IMR-90 (cell line): Measurements from ENCODE around the gene APOC4. TPM values are rescaled to one million over a fixed set of nuclear protein-coding genes. Genes with fewer than 3 reads are reported as not detected.

Experiments used
- ATAC-seq: fragments of 200-7000 bp; cut with Tn5 transposase; 2 replicates; pipeline ENCODE4 v1.9.1; 2020; ENCODE audit warnings: low read depth, mild to moderate bottlenecking, moderate library complexity
- BruUV-seq: library from RNA; stranded (reverse); fragments of 400-500 nt; replicated peaks from 2 replicates; lab custom pipeline; 2021; lab: Mats Ljungman, UMichigan
- CTCF ChIA-PET: fragments of 300-600 bp; formaldehyde crosslinking; extraction: SDS; loops from one replicate; lab custom pipeline; 2021; ENCODE audit warnings: antibody characterized with exemption; lab: Yijun Ruan, JAX
- POLR2A ChIA-PET: fragments of 300-600 bp; sonication (Branson Sonifier 250); formaldehyde crosslinking; loops from one replicate; lab custom pipeline; 2022; ENCODE audit warnings: antibody characterized with exemption; ENCODE audit not compliant: unreplicated experiment; lab: Charles Lee
- DNase-seq: peaks from one replicate; pipeline ENCODE4 v3.0.0; 2013
- H2AFZ ChIP-seq: replicated peaks from 2 replicates; pipeline ENCODE3; 2013; ENCODE audit warnings: low read length, mild to moderate bottlenecking; ENCODE audit not compliant: poor library complexity
- H2AK5ac ChIP-seq: 2 replicates; pipeline ENCODE4 v1.6.1; 2013; ENCODE audit warnings: low read depth, low read length, inconsistent platforms
- H2AK9ac ChIP-seq: replicated peaks from 2 replicates; pipeline ENCODE3; 2013; ENCODE audit warnings: mild to moderate bottlenecking, low read depth, low read length, moderate library complexity; ENCODE audit not compliant: poor library complexity
- H2BK120ac ChIP-seq: 2 replicates; pipeline ENCODE4 v1.6.1; 2013; ENCODE audit warnings: low read depth, low read length, inconsistent platforms
- H2BK15ac ChIP-seq: 3 replicates; pipeline ENCODE4 v1.6.1; 2013; ENCODE audit warnings: low read depth, low read length, inconsistent platforms
- H2BK20ac ChIP-seq: 2 replicates; pipeline ENCODE4 v1.6.1; 2013; ENCODE audit warnings: low read depth, mild to moderate bottlenecking, inconsistent platforms, low read length, moderate library complexity
- H2BK5ac ChIP-seq: 2 replicates; pipeline ENCODE4 v1.6.1; 2013; ENCODE audit warnings: mild to moderate bottlenecking, low read depth, low read length, inconsistent platforms; ENCODE audit not compliant: poor library complexity, severe bottlenecking
- H3K14ac ChIP-seq: replicated peaks from 2 replicates; pipeline ENCODE4 v1.6.1; 2013; ENCODE audit warnings: low read depth, low read length, inconsistent platforms
- H3K18ac ChIP-seq: 2 replicates; pipeline ENCODE4 v1.6.1; 2013; ENCODE audit warnings: low read depth, low read length, control low read depth
- H3K23ac ChIP-seq: 2 replicates; pipeline ENCODE4 v1.6.1; 2013; ENCODE audit warnings: low read depth, low read length, inconsistent platforms
- H3K27ac ChIP-seq: 2 replicates; pipeline ENCODE4 v1.5.1; 2013; ENCODE audit warnings: mild to moderate bottlenecking, control low read depth, low read length; ENCODE audit not compliant: insufficient read depth
- H3K27me3 ChIP-seq: 2 replicates; pipeline ENCODE4 v1.6.1; 2013; ENCODE audit warnings: low read length; ENCODE audit not compliant: control insufficient read depth, insufficient read depth
- H3K36me3 ChIP-seq: 2 replicates; pipeline ENCODE4 v1.6.1; 2013; ENCODE audit warnings: low read length, mixed read lengths; ENCODE audit not compliant: control insufficient read depth, insufficient read depth
- H3K4ac ChIP-seq: 2 replicates; pipeline ENCODE4 v1.6.1; 2013; ENCODE audit warnings: low read depth, low read length, inconsistent platforms
- H3K4me1 ChIP-seq: 2 replicates; pipeline ENCODE4 v1.6.1; 2013; ENCODE audit warnings: low read length, mixed read lengths; ENCODE audit not compliant: control insufficient read depth, insufficient read depth
- H3K4me2 ChIP-seq: 2 replicates; pipeline ENCODE4 v1.6.1; 2013; ENCODE audit warnings: low read depth, mild to moderate bottlenecking, control low read depth, low read length, moderate library complexity
- H3K4me3 ChIP-seq: 2 replicates; pipeline ENCODE4 v1.5.1; 2013; ENCODE audit warnings: low read depth, mild to moderate bottlenecking, control low read depth, low read length, moderate library complexity; ENCODE audit not compliant: insufficient read depth
- H3K56ac ChIP-seq: 2 replicates; pipeline ENCODE4 v1.6.1; 2013; ENCODE audit warnings: low read length, inconsistent platforms; ENCODE audit not compliant: insufficient read depth; ENCODE audit errors: extremely low read depth
- H3K79me1 ChIP-seq, 2 experiments: 2 replicates each; pipeline ENCODE4 v1.6.1; 2013; ENCODE audit warnings: low read length in 2 of 2, inconsistent platforms in 1 of 2, low read depth in 1 of 2
- H3K9ac ChIP-seq: 2 replicates; pipeline ENCODE4 v1.6.1; 2013; ENCODE audit warnings: low read depth, low read length, control low read depth
- H3K9me1 ChIP-seq: 2 replicates; pipeline ENCODE4 v1.6.1; 2013; ENCODE audit warnings: low read length, inconsistent platforms; ENCODE audit not compliant: insufficient read depth
- H3K9me3 ChIP-seq: 2 replicates; pipeline ENCODE4 v1.6.1; 2013; ENCODE audit warnings: low read length; ENCODE audit not compliant: control insufficient read depth, insufficient read depth
- H4K20me1 ChIP-seq: 2 replicates; pipeline ENCODE4 v1.6.1; 2013; ENCODE audit warnings: low read length, inconsistent platforms; ENCODE audit not compliant: insufficient read depth
- H4K5ac ChIP-seq: 2 replicates; pipeline ENCODE4 v1.6.1; 2013; ENCODE audit warnings: mild to moderate bottlenecking, low read depth, low read length, control low read depth
- H4K8ac ChIP-seq, 2 experiments: 2 replicates each; pipeline ENCODE4 v1.6.1; 2013; ENCODE audit warnings: low read depth in 2 of 2, low read length in 2 of 2, control low read depth in 1 of 2, inconsistent platforms in 1 of 2
- H4K91ac ChIP-seq: 2 replicates; pipeline ENCODE4 v1.6.1; 2013; ENCODE audit warnings: low read depth, low read length, inconsistent platforms; ENCODE audit not compliant: insufficient read depth
- BHLHE40 ChIP-seq: fragments of 150-350 bp; IDR thresholded peaks from 2 replicates; pipeline ENCODE4 v1.6.1; 2016; ENCODE audit warnings: mild to moderate bottlenecking, low read depth, low read length
- CEBPB ChIP-seq: IDR thresholded peaks from 2 replicates; pipeline ENCODE4 v1.6.1; 2012; ENCODE audit warnings: low read depth, low read length, improper control_type of control experiment
- CHD1 ChIP-seq: IDR thresholded peaks from 2 replicates; pipeline ENCODE4 v1.6.1; 2012; ENCODE audit warnings: low read depth, low read length, improper control_type of control experiment
- CTCF ChIP-seq: conservative IDR thresholded peaks from 2 replicates; pipeline ENCODE4 v1.5.1; 2012; ENCODE audit warnings: mild to moderate bottlenecking, low read depth, low read length, improper control_type of control experiment
- ELK1 ChIP-seq: fragments of 150-350 bp; IDR thresholded peaks from 2 replicates; pipeline ENCODE4 v1.6.1; 2016; ENCODE audit warnings: low read depth, mild to moderate bottlenecking, low read length, moderate library complexity, borderline replicate concordance
- FOS ChIP-seq: fragments of 150-350 bp; IDR thresholded peaks from 2 replicates; pipeline ENCODE4 v1.6.1; 2016; ENCODE audit warnings: low read depth, low read length
- MAFK ChIP-seq: IDR thresholded peaks from 2 replicates; pipeline ENCODE4 v1.6.1; 2012; ENCODE audit warnings: low read depth, low read length, improper control_type of control experiment
- MAZ ChIP-seq: IDR thresholded peaks from 2 replicates; pipeline ENCODE4 v1.6.1; 2012; ENCODE audit warnings: low read depth, mild to moderate bottlenecking, low read length, improper control_type of control experiment, moderate library complexity, borderline replicate concordance
- MXI1 ChIP-seq: IDR thresholded peaks from 2 replicates; pipeline ENCODE4 v1.6.1; 2012; ENCODE audit warnings: low read depth, mild to moderate bottlenecking, low read length, moderate library complexity, borderline replicate concordance
- NFE2L2 ChIP-seq: fragments of 150-350 bp; IDR thresholded peaks from 2 replicates; pipeline ENCODE4 v1.6.1; 2016; ENCODE audit warnings: low read depth, mild to moderate bottlenecking, low read length
- POLR2A ChIP-seq: IDR thresholded peaks from 2 replicates; pipeline ENCODE4 v1.6.1; 2012; ENCODE audit warnings: mild to moderate bottlenecking, low read depth, low read length
- RAD21 ChIP-seq: IDR thresholded peaks from 2 replicates; pipeline ENCODE4 v1.6.1; 2012; ENCODE audit warnings: low read length, improper control_type of control experiment
- RCOR1 ChIP-seq: IDR thresholded peaks from 2 replicates; pipeline ENCODE4 v1.6.1; 2012; ENCODE audit warnings: mild to moderate bottlenecking, low read length, improper control_type of control experiment; ENCODE audit not compliant: insufficient replicate concordance
- RFX5 ChIP-seq: IDR thresholded peaks from 2 replicates; pipeline ENCODE4 v1.8.0; 2012; ENCODE audit warnings: low read depth, mild to moderate bottlenecking, low read length, moderate library complexity
- SMC3 ChIP-seq: fragments of 150-350 bp; IDR thresholded peaks from 2 replicates; pipeline ENCODE4 v1.6.1; 2016; ENCODE audit warnings: low read depth, mild to moderate bottlenecking, antibody characterized with exemption, low read length, moderate library complexity
- USF2 ChIP-seq: fragments of 150-350 bp; IDR thresholded peaks from 2 replicates; pipeline ENCODE4 v1.6.1; 2017; ENCODE audit warnings: mild to moderate bottlenecking, antibody characterized with exemption, low read length, low read depth
- WGBS, 2 experiments: methylation state at CpG; one replicate each; pipeline versions ENCODE4 v1.1.5 to v1.1.7; 2013; ENCODE audit warnings: missing lambda C conversion rate in 2 of 2; ENCODE audit not compliant: insufficient read length in 1 of 2; ENCODE audit errors: extremely low coverage in 2 of 2; 5-methylcytosine and 5-hydroxymethylcytosine counted together
- dilution Hi-C: fragments of 300-500 bp; cut with HindIII; formaldehyde crosslinking; loops from one replicate; pipeline ENCODE4 v1.14.3; 2018; ENCODE audit warnings: low sequenced_read_pairs; ENCODE audit not compliant: unreplicated experiment
- in situ Hi-C: fragments of 300-500 bp; cut with MboI; formaldehyde crosslinking; loops from 3 replicates; pipeline ENCODE4 v1.14.3; 2019; ENCODE audit warnings: low sequenced_read_pairs, inconsistent platforms, mixed read lengths
- intact Hi-C: fragments of 100-400 bp; cut with micrococcal nuclease; formaldehyde crosslinking; loops from 2 replicates; pipeline ENCODE4 v1.10.0; 2022
- polyA plus RNA-seq, 3 experiments: library from polyadenylated mRNA; depleted of rRNA; stranded (reverse); fragments of >200 nt; gene quantifications; 2 replicates each; pipeline ENCODE4 v1.2.3, GENCODE V29; 2012; ENCODE audit warnings: low replicate concordance in 1 of 3
- total RNA-seq: library from RNA; depleted of rRNA; stranded (reverse); fragments of >200 nt; gene quantifications from 2 replicates; pipeline ENCODE4 v1.2.3, GENCODE V29; 2012

APOC4 gene
- total and polyA plus RNA-seq, 2 of the 4 experiments (the other 2 are of a cell fraction): not detected

GRCh38 chr19:44990459-44990858 is 48.4 kb downstream of the APOC4 start:
- Histone ChIP-seq H3K56ac (no peak overlapping the region), H3K4me1 (no peaks in the 10 kb centered on the region), H4K91ac (no peak overlapping the region), H2AK5ac (no peak overlapping the region), H3K27me3 (no peaks in the 10 kb centered on the region), H3K9me1 (no peaks in the 10 kb centered on the region), H3K9ac (no peak overlapping the region), H3K9me3 (no peaks in the 10 kb centered on the region), H3K27ac (no peak overlapping the region), H3K4ac (no peak overlapping the region), H3K36me3 (peaks cover 64% of the 10 kb centered on the region), H2BK20ac (no peak overlapping the region), H2AK9ac (no peak overlapping the region), H3K23ac (no peak overlapping the region), H2AFZ (no peak overlapping the region), H4K20me1 (peaks cover 14% of the 10 kb centered on the region), H3K4me3 (no peak overlapping the region), H3K18ac (no peak overlapping the region), H3K14ac (no peak overlapping the region), H4K8ac (no peak overlapping the region), H3K79me1 (0 out of 4 replicates have a peak, but pooled peaks cover 0 to 8% of the 10 kb centered on the region in 2 experiments), H2BK15ac (no peak overlapping the region), H2BK120ac (no peak overlapping the region), H3K4me2 (no peak overlapping the region), H2BK5ac (no peak overlapping the region), H4K5ac (no peak overlapping the region)
- ATAC-seq (no peak), DNase-seq (no peak)
- POLR2A ChIA-PET: no interaction called here
- CTCF ChIA-PET: no interaction called here
- no peak for TF ChIP-seq ELK1
- TF ChIP-seq MAFK: no peak
- TF ChIP-seq RAD21: no peak
- no peak for TF ChIP-seq SMC3
- no peak for TF ChIP-seq CTCF
- TF ChIP-seq FOS: no peak
- TF ChIP-seq POLR2A: no peak
- TF ChIP-seq CEBPB: no peak
- TF ChIP-seq CHD1: no peak
- no peak for TF ChIP-seq RCOR1
- TF ChIP-seq MAZ: no peak
- no peak for TF ChIP-seq USF2
- no peak for TF ChIP-seq RFX5
- no peak for TF ChIP-seq MXI1
- no peak for TF ChIP-seq NFE2L2
- no peak for TF ChIP-seq BHLHE40
- 88% methylated on average over 5 of the region's 14 CpGs; no CpG with 5 or more reads in 1 of the 2 experiments for WGBS, 2 experiments
- intact Hi-C loops: no loop called here
- dilution Hi-C loops: no loop called here
- in situ Hi-C loops: no loop called here
- no TSS peak for BruUV-seq
